ENCODE results near the gene DES. TPM values are rescaled to one million over a fixed set of nuclear protein-coding genes. Genes with fewer than 3 reads are reported as not detected.
"Not testable (repeated sequence)": the region's sequence is repeated elsewhere in the genome, so short reads cannot be mapped to it uniquely, and the experiment has no call there.

The DES gene
- polyA plus RNA-seq, 1 experiment = 19.8 TPM

- Histone ChIP-seq H3K9me3 (ENCODE audit: control insufficient read depth, insufficient read depth, low read length) (no peaks in the 10 kb centered on the region), H3K4me3 (ENCODE audit: low read depth, low read length) (no peak overlapping the region), H3K27me3 (ENCODE audit: control insufficient read depth, insufficient read depth, low read length) (peaks cover 11% of the 10 kb centered on the region), H3K27ac (ENCODE audit: low read depth, low read length) (no peak overlapping the region)
- CTCF ChIA-PET = interaction anchor here (0.6 to 6.8 kb wide), 7 partner anchors 10 to 141 kb away, joined by 3 to 61 read pairs (median 6); a partner anchor contains a TSS
- DNase-seq (ENCODE audit: low read depth, low spot score) = no peak
- no peak for TF ChIP-seq CTCF (IDR thresholded peaks at IDR 0.05; ENCODE audit: low read depth, low read length)
- POLR2A ChIA-PET = no interaction called here
Observed at GRCh38 chr2:219392754-219393153, 25.4 kb upstream of the DES start.

DNA sequence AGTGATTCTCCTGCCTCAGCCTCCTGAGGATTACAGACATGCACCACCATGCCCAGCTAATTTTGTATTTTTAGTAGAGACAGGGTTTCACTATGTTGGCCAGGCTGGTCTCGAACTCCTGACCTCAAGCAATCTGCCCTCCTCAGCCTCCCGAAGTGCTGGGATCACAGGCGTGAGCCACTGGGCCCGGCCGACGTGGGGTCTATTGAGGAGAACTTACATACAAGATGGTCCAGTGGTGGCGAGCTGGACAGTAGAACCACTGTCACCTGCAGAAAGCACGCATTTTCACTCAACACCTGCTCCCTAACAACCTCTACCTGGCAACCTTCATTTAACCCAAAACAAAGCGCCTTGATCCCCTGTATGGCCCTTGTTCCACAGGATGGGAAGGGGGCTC lies 23.1 kb upstream of the DES start:
- peaks cover 11% of the 10 kb centered on the region for H3K27me3 ChIP-seq (ENCODE audit: control insufficient read depth, insufficient read depth, low read length)
- H3K9me3 ChIP-seq (ENCODE audit: control insufficient read depth, insufficient read depth, low read length); DNase-seq (ENCODE audit: low read depth, low spot score); H3K4me3 ChIP-seq (ENCODE audit: low read depth, low read length); H3K27ac ChIP-seq (ENCODE audit: low read depth, low read length): not testable (repeated sequence)
- POLR2A ChIA-PET = interaction anchor here (0.6 kb wide), 1 partner anchor 87 kb away, joined by 3 read pairs; no protein-coding TSS in a partner anchor
- CTCF ChIA-PET = interaction anchor here (0.8 to 2.1 kb wide), 2 partner anchors 81 to 135 kb away, joined by 5 to 6 read pairs; no protein-coding TSS in a partner anchor

DNA sequence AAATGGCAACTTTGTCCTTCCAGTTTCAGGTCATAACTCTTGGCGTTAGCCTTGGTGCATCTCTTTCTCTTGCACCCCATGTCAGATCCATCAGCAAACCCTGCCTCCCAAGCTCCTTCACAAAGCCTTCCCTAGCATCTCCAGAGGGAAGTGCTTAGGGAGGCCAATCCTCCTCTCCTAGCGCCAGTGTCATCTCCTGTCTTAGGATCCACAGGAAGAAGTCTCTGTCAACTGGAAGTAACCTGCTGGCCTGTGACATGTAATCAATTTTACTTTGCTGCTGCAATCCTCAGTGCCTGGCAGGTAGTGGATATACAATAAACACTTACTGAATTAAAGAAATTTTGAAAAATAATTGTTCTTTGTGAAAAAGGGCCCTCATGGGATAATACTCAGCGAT lies 22.6 kb upstream of the DES start:
- Histone ChIP-seq H3K27ac (ENCODE audit: low read depth, low read length) (no peak overlapping the region), H3K4me3 (ENCODE audit: low read depth, low read length) (no peak overlapping the region), H3K9me3 (ENCODE audit: control insufficient read depth, insufficient read depth, low read length) (no peaks in the 10 kb centered on the region), H3K27me3 (ENCODE audit: control insufficient read depth, insufficient read depth, low read length) (peaks cover 11% of the 10 kb centered on the region)
- TF ChIP-seq CTCF (IDR thresholded peaks at IDR 0.05; ENCODE audit: low read depth, low read length) = no peak
- no peak for DNase-seq (ENCODE audit: low read depth, low spot score)
- CTCF ChIA-PET = interaction anchor here (0.8 to 2.1 kb wide), 2 partner anchors 81 to 134 kb away, joined by 5 to 6 read pairs; no protein-coding TSS in a partner anchor
- POLR2A ChIA-PET = interaction anchor here (0.6 kb wide), 1 partner anchor 86 kb away, joined by 3 read pairs; no protein-coding TSS in a partner anchor

GRCh38 chr2:219396863-219397457 lies 21.2 kb upstream of the DES start:
- no peaks in the 10 kb centered on the region for H3K9me3 ChIP-seq (ENCODE audit: control insufficient read depth, insufficient read depth, low read length)
- peaks cover 7% of the 10 kb centered on the region for H3K27me3 ChIP-seq (ENCODE audit: control insufficient read depth, insufficient read depth, low read length)
- H3K4me3 ChIP-seq (ENCODE audit: low read depth, low read length) = no peak overlapping the region
- TF ChIP-seq CTCF (IDR thresholded peaks at IDR 0.05; ENCODE audit: low read depth, low read length) = no peak
- no peak overlapping the region for H3K27ac ChIP-seq (ENCODE audit: low read depth, low read length)
- POLR2A ChIA-PET = no interaction called here
- DNase-seq (ENCODE audit: low read depth, low spot score) = no peak
- CTCF ChIA-PET = interaction anchor here (1.2 to 2.9 kb wide), 4 partner anchors 8 to 133 kb away, joined by 6 to 21 read pairs (median 10); partner anchors contain the start of gene DNPEP

DNA sequence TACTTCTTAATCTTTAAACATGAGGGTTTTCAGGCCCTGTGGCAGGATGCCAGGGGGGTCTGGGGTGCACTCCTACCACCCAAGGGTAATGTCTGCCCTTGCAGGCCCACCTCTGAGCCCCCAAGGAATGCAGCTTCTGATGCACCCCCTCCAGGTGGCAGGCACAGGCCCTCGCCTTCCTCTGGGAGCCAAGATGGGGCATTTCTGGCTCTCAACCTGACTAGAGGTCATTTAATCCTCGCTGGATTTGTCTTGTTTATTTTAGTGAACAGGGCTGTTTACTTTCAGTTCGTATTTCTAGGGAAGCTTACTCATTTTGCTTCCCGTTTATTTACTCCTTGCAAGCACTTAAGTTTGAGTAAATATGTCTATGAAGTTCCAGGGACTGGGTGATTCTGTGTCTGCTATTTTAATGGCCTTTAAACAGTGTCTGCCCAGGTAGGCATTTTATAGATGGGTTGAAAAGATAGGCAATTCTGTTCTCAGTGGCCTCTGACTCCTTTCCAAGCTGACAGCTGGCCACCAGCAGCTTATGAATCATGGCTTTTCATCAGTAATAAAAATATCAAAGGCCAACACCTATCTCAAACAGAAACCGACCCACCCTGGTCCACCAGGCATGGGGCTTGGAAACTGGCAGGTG lies 19.3 kb upstream of the DES start:
- no peak for TF ChIP-seq CTCF (IDR thresholded peaks at IDR 0.05; ENCODE audit: low read depth, low read length)
- Histone ChIP-seq H3K27me3 (ENCODE audit: control insufficient read depth, insufficient read depth, low read length) (peaks cover 3% of the 10 kb centered on the region), H3K4me3 (ENCODE audit: low read depth, low read length) (no peak overlapping the region), H3K9me3 (ENCODE audit: control insufficient read depth, insufficient read depth, low read length) (no peaks in the 10 kb centered on the region), H3K27ac (ENCODE audit: low read depth, low read length) (no peak overlapping the region)
- CTCF ChIA-PET = interaction anchor here (2.7 to 2.9 kb wide), 2 partner anchors 10 to 131 kb away, joined by 15 to 21 read pairs; partner anchors contain the start of gene DNPEP
- POLR2A ChIA-PET = interaction anchor here (0.7 to 1.7 kb wide), 4 partner anchors 11 to 109 kb away, joined by 3 to 6 read pairs (median 4); partner anchors contain the start of genes DNPEP and GMPPA
- DNase-seq (ENCODE audit: low read depth, low spot score) = no peak
